Naive thymus-derived CD8-positive, alpha-beta T cell (primary cell): ENCODE results near the gene TMSB10. TPM values are rescaled to one million over a fixed set of nuclear protein-coding genes. Genes with fewer than 3 reads are reported as not detected.
"Not testable (repeated sequence)": the region's sequence is repeated elsewhere in the genome, so short reads cannot be mapped to it uniquely, and the experiment has no call there.

Experiments
- ATAC-seq, 2 donors: fragments of 150-1000 bp; cut with Tn5 transposase in 1 of 2; sonication (Bioruptor Pico), chemical (Tn5 transposase) in 1 of 2; 1 replicate in 1 of 2; 2 replicates in 1 of 2; pipeline ENCODE4 v1.10.0; 2021; ENCODE audit warnings: mild to moderate bottlenecking in 2 of 2, moderate library complexity in 2 of 2
- POLR2A ChIA-PET: fragments of 350-600 bp; sonication (Branson Sonifier 250); formaldehyde crosslinking; loops from one replicate; lab custom pipeline; 2021; ENCODE audit warnings: antibody characterized with exemption; lab: Charles Lee
- DNase-seq, 10 donors: peaks; one replicate each; pipeline versions ENCODE4 v3.0.0 to v3.0.0-alpha.2; 2020 to 2022
- H3K27ac Mint-ChIP-seq, 10 donors: one replicate each; pipeline ENCODE4 v1.8.0; 2020 to 2022; ENCODE audit warnings: mild to moderate bottlenecking in 10 of 10, mixed read lengths in 10 of 10, moderate library complexity in 4 of 10, inconsistent platforms in 1 of 10
- H3K27me3 Mint-ChIP-seq, 5 donors: one replicate each; pipeline ENCODE4 v1.8.0; 2021 to 2022; ENCODE audit warnings: mixed read lengths in 5 of 5
- H3K36me3 Mint-ChIP-seq, 3 donors: one replicate each; pipeline ENCODE4 v1.8.0; 2020 to 2022; ENCODE audit warnings: mixed read lengths in 3 of 3, mild to moderate bottlenecking in 2 of 3, inconsistent platforms in 1 of 3
- H3K4me1 Mint-ChIP-seq, 4 donors: one replicate each; pipeline ENCODE4 v1.8.0; 2021 to 2022; ENCODE audit warnings: mixed read lengths in 4 of 4
- H3K4me3 Mint-ChIP-seq, 10 donors: one replicate each; pipeline ENCODE4 v1.8.0; 2020 to 2022; ENCODE audit warnings: mild to moderate bottlenecking in 10 of 10, mixed read lengths in 10 of 10, moderate library complexity in 6 of 10, inconsistent platforms in 1 of 10
- H3K9me3 Mint-ChIP-seq, 9 donors: one replicate each; pipeline ENCODE4 v1.8.0; 2020 to 2022; ENCODE audit warnings: mixed read lengths in 9 of 9, mild to moderate bottlenecking in 3 of 9, inconsistent platforms in 1 of 9, moderate library complexity in 1 of 9
- polyA plus RNA-seq, 3 donors: library from polyadenylated mRNA; unstranded; fragments of 300-500 nt; fragmentation: Illumina TruSeq; gene quantifications; one replicate each; pipeline ENCODE4 v1.2.3, GENCODE V29; 2021
- total RNA-seq, 8 experiments: library from RNA in 2 of 8; stranded (reverse) in 2 of 8; gene quantifications; one replicate each; pipeline ENCODE4 v1.2.3 and lab custom pipeline; 2021 to 2026

The TMSB10 gene
- total RNA-seq, result 1,000 to 10,000 TPM; 1,479 to 1,535 TPM
- 1,000 to 10,000 TPM; 6,950 to 8,855 (median 7,882) TPM for polyA plus RNA-seq
- 500 to 1,280 (median 737) reads per million in 6 experiments for total RNA-seq (lab: John Stamatoyannopoulos, UW)

DNA sequence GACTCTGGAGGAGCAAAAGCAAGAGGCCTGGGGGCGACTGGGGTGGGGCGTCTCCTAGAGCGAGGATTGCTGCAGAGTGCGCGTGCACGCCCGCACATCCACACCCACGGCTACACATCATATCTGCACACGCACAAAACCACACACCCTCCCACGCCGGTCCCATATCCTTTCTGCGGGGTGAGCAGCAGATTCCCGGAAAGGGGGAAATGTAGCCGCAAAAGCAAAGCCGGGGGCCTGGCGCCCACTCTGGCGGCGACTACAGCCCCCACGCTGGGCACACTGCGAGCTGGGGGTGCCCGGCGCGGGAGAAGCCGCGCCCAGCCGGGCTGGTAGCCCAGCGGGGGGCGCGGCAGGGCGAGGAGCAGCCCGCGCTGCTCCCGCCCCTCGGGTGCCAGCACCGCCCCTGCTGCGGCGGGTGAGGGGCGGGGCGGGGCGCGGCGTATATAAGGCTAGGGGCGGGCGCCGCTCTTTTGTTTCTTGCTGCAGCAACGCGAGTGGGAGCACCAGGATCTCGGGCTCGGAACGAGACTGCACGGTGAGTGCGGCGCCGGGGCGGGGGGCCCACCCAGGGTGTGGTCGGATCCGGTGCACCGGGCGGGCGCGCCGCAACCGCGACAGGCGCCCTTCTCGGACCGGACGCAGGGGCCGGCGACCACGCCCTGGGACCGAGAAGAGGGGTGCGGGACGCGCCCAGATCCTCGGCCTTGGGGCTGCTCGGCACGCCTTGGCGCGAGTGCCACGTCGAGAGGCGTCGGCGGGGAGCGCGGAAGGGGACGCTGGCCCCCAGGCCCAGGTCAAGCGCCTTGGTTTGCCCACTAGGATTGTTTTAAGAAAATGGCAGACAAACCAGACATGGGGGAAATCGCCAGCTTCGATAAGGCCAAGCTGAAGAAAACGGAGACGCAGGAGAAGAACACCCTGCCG is at the start of gene TMSB10:
TSS of gene TMSB10 (plus strand) at position 476 of the 927 bp plus-strand sequence.
- POLR2A ChIA-PET, result interaction anchor here (0.6 to 12.5 kb wide), 19 partner anchors 9 to 698 kb away, joined by 3 to 361 read pairs (median 6); partner anchors contain the start of genes KCMF1, TGOLN2 and TRABD2A
- peak within 1 kb of the TSS; percentile 92 to 98 (median 96) for H3K4me3 Mint-ChIP-seq

DNA sequence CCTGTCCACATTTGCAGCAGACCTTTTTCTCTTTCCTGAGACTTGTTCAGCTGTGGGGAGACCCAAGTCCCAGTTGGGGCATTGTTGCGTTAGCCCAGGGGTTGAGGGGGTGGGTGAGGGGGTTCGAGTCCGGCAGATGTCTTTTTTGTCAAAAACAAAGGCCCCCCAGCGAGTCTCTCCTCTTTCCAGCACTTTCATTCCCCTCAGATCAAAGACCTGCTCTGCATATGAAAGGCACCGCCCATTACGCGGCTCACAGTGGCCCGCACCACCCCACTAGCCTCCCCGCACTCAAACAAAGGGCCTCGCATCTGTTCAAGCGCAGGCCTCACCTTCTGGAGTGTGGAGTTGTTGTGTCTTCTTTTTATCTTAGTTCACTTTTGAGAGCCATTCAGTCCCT is 49.7 kb upstream of the TMSB10 start:
- POLR2A ChIA-PET, result interaction anchor here (0.7 to 12.0 kb wide), 5 partner anchors 11 to 114 kb away, joined by 3 to 247 read pairs (median 5); partner anchors contain the start of gene TRABD2A

More for the DNA sequence above, at the start of gene TMSB10:
- peaks cover 0 to 18% (median 0%) of the 10 kb centered on the region in 9 donors for H3K9me3 Mint-ChIP-seq
- peak within 1 kb of the TSS; percentile 91 to 98 (median 96) for H3K27ac Mint-ChIP-seq
- H3K4me1 Mint-ChIP-seq, result peaks cover 37 to 78% (median 71%) of the 10 kb centered on the region in 4 donors
- ATAC-seq, result peak; percentile 70 to 71
- DNase-seq, result peak; percentile 83 to 95 (median 92)
- peaks cover 10 to 22% (median 14%) of the 10 kb centered on the region in 3 donors for H3K36me3 Mint-ChIP-seq
- H3K27me3 Mint-ChIP-seq, result no peaks in the 10 kb centered on the region

DNA sequence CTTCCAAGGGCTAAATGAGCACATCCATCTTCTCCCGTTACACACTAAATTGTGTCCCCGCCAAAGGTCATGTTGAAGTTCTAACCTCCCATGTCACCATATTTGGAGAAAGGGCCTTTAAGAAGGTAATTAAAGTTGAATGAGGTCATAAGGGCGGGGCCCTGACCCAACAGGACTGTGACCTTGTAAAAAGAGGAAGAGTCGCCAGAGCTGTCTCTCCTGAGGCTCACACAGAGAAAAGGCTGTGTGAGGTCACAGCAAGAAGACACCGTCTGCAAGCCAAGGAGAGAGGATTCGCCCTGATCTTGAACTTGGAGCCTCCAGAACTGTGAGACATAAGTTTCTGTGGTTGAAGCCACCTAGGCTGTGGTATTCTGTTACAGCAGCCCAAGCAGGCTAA is 48.7 kb upstream of the TMSB10 start:
- Mint-ChIP-seq H3K27me3 (no peaks in the 10 kb centered on the region), H3K36me3 (peaks cover 11 to 55% (median 40%) of the 10 kb centered on the region in 3 donors), H3K4me1 (peaks cover 79 to 97% (median 94%) of the 10 kb centered on the region in 4 donors), H3K4me3 (peak overlapping the region; percentile 57 to 87 (median 80)), H3K9me3 (peaks cover 0 to 17% (median 6%) of the 10 kb centered on the region in 9 donors), H3K27ac (peak overlapping the region; percentile 93 to 99 (median 98))
- POLR2A ChIA-PET, result interaction anchor here (1.7 to 12.0 kb wide), 5 partner anchors 12 to 116 kb away, joined by 5 to 247 read pairs (median 5); no protein-coding TSS in a partner anchor
- DNase-seq (peak in 1 of 10 donors; percentile 42), ATAC-seq (peak; percentile 38 to 51)

More for the DNA sequence above, 49.7 kb upstream of the TMSB10 start:
- peak; percentile 61 to 72 for ATAC-seq
- DNase-seq, result peak in 6 of 10 donors; percentile 34 to 77 (median 54)
- peak overlapping the region; percentile 74 to 87 (median 80) for H3K4me3 Mint-ChIP-seq
- H3K27ac Mint-ChIP-seq, result peak overlapping the region; percentile 93 to 99 (median 98)
- H3K4me1 Mint-ChIP-seq, result peaks cover 79 to 98% (median 95%) of the 10 kb centered on the region in 4 donors
- peaks cover 11 to 56% (median 47%) of the 10 kb centered on the region in 3 donors for H3K36me3 Mint-ChIP-seq
- no peaks in the 10 kb centered on the region for H3K27me3 Mint-ChIP-seq
- H3K9me3 Mint-ChIP-seq, result peaks cover 0 to 19% (median 6%) of the 10 kb centered on the region in 9 donors

DNA sequence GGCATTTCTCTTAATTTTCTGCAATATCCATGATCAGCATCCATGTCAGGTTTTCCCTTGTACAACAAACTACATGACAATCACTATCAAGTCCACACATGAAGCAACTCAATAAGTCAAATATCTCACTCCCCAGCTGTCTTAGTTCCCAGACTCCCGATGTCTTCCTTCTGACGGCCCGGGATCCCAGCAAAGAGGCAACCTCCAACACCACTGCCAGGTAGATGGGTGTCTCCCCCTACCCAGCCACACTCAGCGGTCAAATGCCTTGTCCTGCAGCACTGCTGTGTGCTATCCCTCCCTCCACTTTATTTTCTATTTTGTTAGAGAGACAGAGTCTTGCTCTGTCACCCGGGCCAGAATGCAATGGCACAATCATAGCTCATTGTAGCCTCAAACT is 47.9 kb upstream of the TMSB10 start:
- Mint-ChIP-seq H3K9me3 (peaks cover 0 to 9% (median 6%) of the 10 kb centered on the region in 9 donors), H3K4me3 (peak overlapping the region in 9 of 10 donors; percentile 43 to 87 (median 80)), H3K27ac (peak overlapping the region; percentile 93 to 99 (median 98)), H3K4me1 (peaks cover 76 to 97% (median 94%) of the 10 kb centered on the region in 4 donors), H3K27me3 (no peaks in the 10 kb centered on the region), H3K36me3 (peaks cover 9 to 52% (median 33%) of the 10 kb centered on the region in 3 donors)
- ATAC-seq (no peak), DNase-seq (no peak)
- POLR2A ChIA-PET, result interaction anchor here (0.7 to 12.0 kb wide), 7 partner anchors 10 to 116 kb away, joined by 3 to 247 read pairs (median 4); no protein-coding TSS in a partner anchor

DNA sequence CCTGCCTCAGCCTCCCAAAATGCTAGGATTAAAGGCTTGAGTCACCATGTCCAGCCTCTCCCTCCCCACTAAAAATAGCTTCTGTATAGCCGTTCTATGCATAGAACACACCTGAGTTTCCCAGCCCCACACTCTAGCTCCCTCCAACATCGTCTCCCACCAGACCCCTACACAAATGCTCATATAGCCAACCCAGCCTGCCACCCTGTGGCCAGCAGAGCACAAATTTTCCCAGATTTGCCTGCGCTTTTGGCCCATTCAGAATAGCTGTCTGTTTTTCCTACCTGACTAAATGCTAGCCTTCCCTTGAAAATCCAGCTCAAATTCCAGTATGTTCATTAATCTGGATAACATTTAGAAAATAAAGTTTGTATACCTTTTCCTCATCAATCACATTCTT is 47.3 kb upstream of the TMSB10 start:
- POLR2A ChIA-PET, result interaction anchor here (0.7 to 12.0 kb wide), 11 partner anchors 9 to 117 kb away, joined by 3 to 247 read pairs (median 4); partner anchors contain the start of gene TRABD2A
- DNase-seq, result peak in 1 of 10 donors; percentile 18

DNA sequence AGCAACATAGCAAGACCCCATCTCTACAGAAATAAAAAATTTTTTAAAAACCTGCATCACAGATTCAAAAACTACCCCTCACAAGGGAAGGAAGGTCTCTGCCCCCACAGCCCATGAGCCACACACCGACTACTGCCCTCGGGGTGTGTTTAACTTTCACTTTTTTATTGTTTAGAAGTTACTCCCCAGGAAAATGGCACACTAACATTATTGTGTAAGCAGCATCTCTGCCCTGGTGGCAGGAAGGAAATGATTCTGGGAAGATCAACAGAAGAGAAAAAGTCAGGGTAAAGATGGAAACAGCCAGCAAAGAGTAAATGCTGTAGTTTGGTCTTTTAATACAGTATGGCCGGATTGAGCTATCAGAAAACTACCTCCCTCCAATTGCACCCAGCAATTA is 46.5 kb upstream of the TMSB10 start:
- Mint-ChIP-seq H3K27ac (peak overlapping the region; percentile 93 to 99 (median 98)), H3K4me3 (peak overlapping the region; percentile 55 to 87 (median 80)), H3K27me3 (no peaks in the 10 kb centered on the region), H3K36me3 (peaks cover 4 to 50% (median 29%) of the 10 kb centered on the region in 3 donors), H3K4me1 (peaks cover 72 to 97% (median 92%) of the 10 kb centered on the region in 4 donors), H3K9me3 (no peaks in the 10 kb centered on the region)
- ATAC-seq (peak in 1 of 2 donors; percentile 13), DNase-seq (no peak)
- POLR2A ChIA-PET, result interaction anchor here (0.9 to 12.0 kb wide), 6 partner anchors 12 to 117 kb away, joined by 3 to 247 read pairs (median 4); partner anchors contain the start of gene TRABD2A

More for the DNA sequence above, 47.3 kb upstream of the TMSB10 start:
- Mint-ChIP-seq H3K4me1 (peaks cover 75 to 96% (median 94%) of the 10 kb centered on the region in 4 donors), H3K36me3 (peaks cover 7 to 51% (median 32%) of the 10 kb centered on the region in 3 donors), H3K27me3 (no peaks in the 10 kb centered on the region), H3K4me3 (peak overlapping the region; percentile 4 to 87 (median 80)), H3K27ac (peak overlapping the region; percentile 93 to 99 (median 98)), H3K9me3 (peaks cover 0 to 4% (median 3%) of the 10 kb centered on the region in 9 donors)
- no peak for ATAC-seq

DNA sequence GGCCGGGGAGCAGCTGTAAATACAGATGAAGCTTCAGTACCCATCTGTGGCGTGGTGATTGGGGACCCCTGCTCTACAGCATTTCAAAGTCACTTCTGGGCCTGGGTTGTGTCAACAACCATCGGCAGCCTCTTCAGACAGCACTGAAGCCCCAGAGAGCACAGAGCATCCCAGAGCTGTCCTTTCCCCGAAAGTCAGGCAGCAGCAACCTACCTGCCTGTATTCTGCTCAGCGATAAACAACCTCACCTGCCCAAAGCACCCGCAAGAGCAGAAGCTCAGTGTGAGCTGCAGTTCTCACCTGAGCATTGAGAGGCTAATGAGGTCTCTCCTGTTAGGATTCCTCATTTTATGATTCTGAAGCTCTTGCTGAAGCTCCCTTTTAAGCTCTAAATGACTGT is 43.9 kb upstream of the TMSB10 start:
- DNase-seq (no peak), ATAC-seq (peak; percentile 16 to 17)
- Mint-ChIP-seq H3K9me3 (no peaks in the 10 kb centered on the region), H3K4me1 (peaks cover 65 to 97% (median 93%) of the 10 kb centered on the region in 4 donors), H3K27me3 (no peaks in the 10 kb centered on the region), H3K36me3 (peaks cover 4 to 54% (median 17%) of the 10 kb centered on the region in 3 donors), H3K27ac (peak overlapping the region; percentile 93 to 99 (median 98)), H3K4me3 (peak overlapping the region; percentile 64 to 86 (median 79))
- POLR2A ChIA-PET, result interaction anchor here (0.6 to 12.0 kb wide), 14 partner anchors 14 to 345 kb away, joined by 3 to 247 read pairs (median 7); partner anchors contain the start of genes DNAH6, TMSB10 and TRABD2A

DNA sequence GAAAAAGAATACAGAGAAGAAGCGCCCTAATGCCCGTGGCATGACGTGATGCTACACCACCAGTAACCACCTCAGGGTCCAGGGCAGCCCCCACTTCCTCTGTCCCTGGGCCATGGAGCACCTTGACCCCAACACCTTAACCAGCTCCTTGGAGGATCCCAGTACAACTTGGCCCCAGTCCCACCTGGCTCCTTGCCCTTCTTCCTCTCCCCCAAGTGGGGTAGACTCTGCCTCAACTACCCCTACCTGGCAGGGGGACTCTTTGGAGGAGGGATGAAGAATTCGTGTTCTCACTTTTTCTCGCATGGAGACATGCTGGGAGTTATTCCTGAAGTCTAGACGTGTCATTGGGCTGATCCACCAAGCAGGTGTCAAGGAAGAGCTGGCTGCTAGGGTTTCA is 43.5 kb upstream of the TMSB10 start:
- peaks cover 4 to 55% (median 14%) of the 10 kb centered on the region in 3 donors for H3K36me3 Mint-ChIP-seq
- POLR2A ChIA-PET, result interaction anchor here (0.6 to 12.0 kb wide), 14 partner anchors 14 to 346 kb away, joined by 3 to 247 read pairs (median 8); partner anchors contain the start of genes DNAH6, TMSB10 and TRABD2A
- H3K27ac Mint-ChIP-seq, result peak overlapping the region; percentile 93 to 99 (median 98)

DNA sequence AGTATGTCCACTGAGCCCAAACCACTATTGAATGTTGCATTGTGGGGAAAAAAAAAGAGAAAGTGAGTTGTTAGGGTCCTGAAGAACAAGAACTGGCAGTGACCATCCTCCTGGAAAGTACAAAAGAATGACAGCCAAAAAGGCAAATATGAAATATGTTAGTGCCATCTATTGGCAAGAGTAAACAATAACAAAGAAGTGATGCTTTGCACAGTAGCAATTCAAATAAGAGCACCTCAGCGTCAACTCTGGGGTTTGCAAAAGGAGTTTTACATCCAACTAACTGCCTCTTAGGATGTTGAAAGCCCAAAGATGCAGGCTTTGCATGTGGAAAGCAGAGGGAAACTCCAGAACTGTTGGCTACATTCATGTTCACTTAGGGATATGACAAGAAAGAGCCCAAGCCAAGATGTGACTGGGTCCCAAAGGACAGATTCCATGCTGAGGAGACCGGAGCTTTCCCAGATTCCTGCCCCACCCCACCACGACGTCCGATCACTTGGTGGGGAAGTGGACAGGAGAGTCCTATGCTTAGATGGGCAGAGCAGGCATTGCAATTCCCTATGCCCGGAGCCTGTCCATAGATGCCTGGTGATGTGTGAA is 40.2 kb upstream of the TMSB10 start:
- ATAC-seq (peak; percentile 38 to 61), DNase-seq (peak in 3 of 10 donors; percentile 59 to 64 (median 61))
- peak overlapping the region; percentile 93 to 99 (median 98) for H3K27ac Mint-ChIP-seq
- peaks cover 43 to 91% (median 78%) of the 10 kb centered on the region in 4 donors for H3K4me1 Mint-ChIP-seq
- H3K9me3 Mint-ChIP-seq, result peaks cover 0 to 2% (median 0%) of the 10 kb centered on the region in 9 donors
- peaks cover 9 to 72% (median 26%) of the 10 kb centered on the region in 3 donors for H3K36me3 Mint-ChIP-seq
- POLR2A ChIA-PET, result interaction anchor here (0.6 to 12.0 kb wide), 8 partner anchors 14 to 124 kb away, joined by 3 to 247 read pairs (median 3); partner anchors contain the start of gene TRABD2A
- H3K27me3 Mint-ChIP-seq, result no peaks in the 10 kb centered on the region
- H3K4me3 Mint-ChIP-seq, result peak overlapping the region; percentile 37 to 90 (median 70)

More for the DNA sequence above, 43.5 kb upstream of the TMSB10 start:
- Mint-ChIP-seq H3K4me1 (peaks cover 62 to 97% (median 93%) of the 10 kb centered on the region in 4 donors), H3K4me3 (peak overlapping the region; percentile 64 to 86 (median 79)), H3K27me3 (no peaks in the 10 kb centered on the region), H3K9me3 (no peaks in the 10 kb centered on the region)
- ATAC-seq (no peak), DNase-seq (no peak)

DNA sequence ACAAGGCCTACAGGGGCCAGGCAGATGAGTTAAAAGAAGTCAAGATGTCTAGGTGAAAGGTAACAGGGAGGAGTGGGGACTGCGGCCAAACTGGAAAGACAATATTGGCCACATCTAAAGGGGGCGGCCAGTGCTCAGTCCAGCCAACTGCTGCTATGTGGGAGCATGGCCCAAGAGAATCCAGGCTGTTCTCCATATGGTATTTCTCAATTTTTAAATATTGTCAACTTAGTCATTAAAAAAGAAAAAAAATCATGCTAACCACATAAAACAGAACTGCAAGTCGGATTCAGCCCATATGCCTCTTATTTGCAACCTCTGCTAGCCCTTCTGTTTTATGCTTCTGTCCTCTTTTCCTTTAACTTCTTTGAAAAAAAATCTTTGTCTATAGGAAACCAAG is 39.3 kb upstream of the TMSB10 start:
- H3K27me3 Mint-ChIP-seq, result no peaks in the 10 kb centered on the region
- peaks cover 45 to 92% (median 79%) of the 10 kb centered on the region in 4 donors for H3K4me1 Mint-ChIP-seq
- H3K9me3 Mint-ChIP-seq, result peaks cover 0 to 2% (median 0%) of the 10 kb centered on the region in 9 donors
- peak overlapping the region in 9 of 10 donors; percentile 1 to 90 (median 62) for H3K4me3 Mint-ChIP-seq
- DNase-seq (no peak), ATAC-seq (no peak)
- H3K36me3 Mint-ChIP-seq, result peaks cover 11 to 70% (median 28%) of the 10 kb centered on the region in 3 donors
- POLR2A ChIA-PET, result interaction anchor here (1.4 to 12.0 kb wide), 3 partner anchors 13 to 42 kb away, joined by 3 to 247 read pairs (median 7); no protein-coding TSS in a partner anchor
- peak overlapping the region; percentile 86 to 99 (median 98) for H3K27ac Mint-ChIP-seq

DNA sequence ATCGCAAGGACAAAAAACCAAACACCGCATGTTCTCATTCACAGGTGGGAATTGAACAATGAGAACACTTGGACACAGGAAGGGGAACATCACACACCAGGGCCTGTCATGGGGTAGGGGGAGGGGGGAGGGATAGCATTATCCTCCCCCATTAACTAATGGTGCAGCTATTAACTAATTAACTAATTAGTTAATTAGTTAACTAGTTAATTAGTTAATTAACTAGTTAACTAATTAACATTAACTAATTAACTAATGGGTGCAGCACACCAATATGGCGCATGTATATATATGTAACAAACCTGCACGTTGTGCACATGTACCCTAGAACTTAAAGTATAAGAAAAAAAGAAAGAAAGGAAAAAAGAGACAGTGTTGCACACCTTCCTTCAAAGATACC is 37.1 kb upstream of the TMSB10 start:
- POLR2A ChIA-PET, result interaction anchor here (0.8 to 3.7 kb wide), 5 partner anchors 9 to 57 kb away, joined by 3 to 28 read pairs (median 3); partner anchors contain the start of gene TRABD2A
- Mint-ChIP-seq H3K36me3 (peaks cover 7 to 73% (median 27%) of the 10 kb centered on the region in 3 donors), H3K4me1 (peaks cover 39 to 90% (median 76%) of the 10 kb centered on the region in 4 donors), H3K4me3 (peak overlapping the region in 3 of 10 donors; percentile 66 to 90 (median 74)), H3K27ac (peak overlapping the region in 8 of 10 donors; percentile 27 to 99 (median 82))
- not testable (repeated sequence) for H3K9me3 Mint-ChIP-seq, ATAC-seq, DNase-seq, H3K27me3 Mint-ChIP-seq
